Suprapubic skin (tissue), 4 donors: ENCODE results near the gene KRTAP29-1.

Experiments
- EP300 ChIP-seq: sonication (generic); formaldehyde crosslinking; IDR thresholded peaks from one replicate; pipeline ENCODE4 v1.6.1; 2017; ENCODE audit warnings: antibody characterized with exemption
- POLR2A ChIP-seq, 2 donors: fragments of 450-650 bp; IDR thresholded peaks; one replicate each; pipeline ENCODE4 v1.6.1; 2017; ENCODE audit warnings: antibody characterized with exemption in 2 of 2, mild to moderate bottlenecking in 2 of 2, moderate library complexity in 2 of 2
- POLR2AphosphoS5 ChIP-seq, 3 donors: sonication (generic); formaldehyde crosslinking; IDR thresholded peaks; one replicate each; pipeline ENCODE4 v1.6.1; 2017; ENCODE audit warnings: antibody characterized with exemption in 3 of 3
- TF ChIP-seq, protein P1 (sequence below), 2 donors: fragments of 200-600 bp in 1 of 2; fragments of 450-650 bp in 1 of 2; sonication (generic) in 1 of 2; IDR thresholded peaks; one replicate each; pipeline ENCODE4 v1.5.1; 2016 to 2019; ENCODE audit warnings: antibody characterized with exemption in 2 of 2, mild to moderate bottlenecking in 1 of 2, moderate library complexity in 1 of 2

GRCh38 chr17:41325126-41325525 lies 22.5 kb upstream of the KRTAP29-1 start:
- no peak for TF ChIP-seq POLR2A (IDR thresholded peaks at IDR 0.05)
- no peak for TF ChIP-seq EP300
- TF ChIP-seq, protein P1, sequence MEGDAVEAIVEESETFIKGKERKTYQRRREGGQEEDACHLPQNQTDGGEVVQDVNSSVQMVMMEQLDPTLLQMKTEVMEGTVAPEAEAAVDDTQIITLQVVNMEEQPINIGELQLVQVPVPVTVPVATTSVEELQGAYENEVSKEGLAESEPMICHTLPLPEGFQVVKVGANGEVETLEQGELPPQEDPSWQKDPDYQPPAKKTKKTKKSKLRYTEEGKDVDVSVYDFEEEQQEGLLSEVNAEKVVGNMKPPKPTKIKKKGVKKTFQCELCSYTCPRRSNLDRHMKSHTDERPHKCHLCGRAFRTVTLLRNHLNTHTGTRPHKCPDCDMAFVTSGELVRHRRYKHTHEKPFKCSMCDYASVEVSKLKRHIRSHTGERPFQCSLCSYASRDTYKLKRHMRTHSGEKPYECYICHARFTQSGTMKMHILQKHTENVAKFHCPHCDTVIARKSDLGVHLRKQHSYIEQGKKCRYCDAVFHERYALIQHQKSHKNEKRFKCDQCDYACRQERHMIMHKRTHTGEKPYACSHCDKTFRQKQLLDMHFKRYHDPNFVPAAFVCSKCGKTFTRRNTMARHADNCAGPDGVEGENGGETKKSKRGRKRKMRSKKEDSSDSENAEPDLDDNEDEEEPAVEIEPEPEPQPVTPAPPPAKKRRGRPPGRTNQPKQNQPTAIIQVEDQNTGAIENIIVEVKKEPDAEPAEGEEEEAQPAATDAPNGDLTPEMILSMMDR (IDR thresholded peaks at IDR 0.05) = no peak
- TF ChIP-seq POLR2AphosphoS5 (IDR thresholded peaks at IDR 0.05) = no peak
